HG02642 (cell line): ENCODE results near the gene AHDC1.

ENCODE experiments used
- ATAC-seq: cut with Tn5 transposase; IDR thresholded peaks from one replicate; pipeline ENCODE4 v1.9.1; 2021; ENCODE audit warnings: mild to moderate bottlenecking; ENCODE audit not compliant: unreplicated experiment, poor library complexity

The AHDC1 gene

GRCh38 chr1:27600498-27601175, 3.3 kb downstream of the AHDC1 start:
- ATAC-seq, result no peak

DNA sequence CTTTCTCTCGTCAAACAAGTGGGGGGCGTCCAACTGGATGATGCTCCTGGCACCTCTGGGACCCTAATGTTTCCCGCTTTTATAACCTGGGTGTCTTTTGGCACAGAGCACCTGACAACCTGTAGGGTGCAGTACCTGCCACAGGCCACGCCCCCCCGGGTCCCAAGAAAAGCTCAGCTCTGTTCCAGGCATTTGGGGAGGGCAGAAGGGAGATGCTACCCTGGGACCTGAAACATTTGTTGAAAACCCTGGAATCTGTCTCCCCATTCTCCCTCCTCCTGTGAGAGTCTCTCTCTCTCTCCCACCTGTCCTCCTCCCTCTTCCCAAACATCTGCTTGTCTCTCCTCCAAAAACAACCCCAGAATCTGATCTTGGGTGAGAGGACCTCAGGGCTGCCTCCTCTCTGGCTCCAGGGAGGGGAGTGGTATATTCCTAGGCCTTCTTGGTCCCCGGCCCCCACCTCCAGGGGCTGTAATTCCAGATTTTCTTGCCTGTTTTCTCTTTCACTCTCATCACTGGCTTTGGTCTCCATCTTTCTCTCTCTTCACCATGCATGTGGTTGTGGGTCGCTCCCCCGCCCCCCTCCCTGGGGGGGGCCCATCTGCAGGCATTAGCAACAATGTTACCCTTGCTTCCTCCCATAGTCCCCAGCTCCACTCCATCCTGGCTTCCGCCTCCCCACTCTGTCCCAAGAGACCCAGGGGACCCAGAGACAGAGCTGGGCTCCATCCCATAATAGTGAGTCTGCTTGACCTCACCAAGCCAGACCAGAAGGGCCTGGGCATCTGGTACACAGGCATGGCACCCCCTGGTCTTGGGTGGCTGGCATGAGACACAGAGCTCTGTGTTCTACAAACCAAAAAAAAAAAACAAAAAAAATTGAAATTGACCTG, 4.1 kb downstream of the AHDC1 start:
- no peak for ATAC-seq

DNA sequence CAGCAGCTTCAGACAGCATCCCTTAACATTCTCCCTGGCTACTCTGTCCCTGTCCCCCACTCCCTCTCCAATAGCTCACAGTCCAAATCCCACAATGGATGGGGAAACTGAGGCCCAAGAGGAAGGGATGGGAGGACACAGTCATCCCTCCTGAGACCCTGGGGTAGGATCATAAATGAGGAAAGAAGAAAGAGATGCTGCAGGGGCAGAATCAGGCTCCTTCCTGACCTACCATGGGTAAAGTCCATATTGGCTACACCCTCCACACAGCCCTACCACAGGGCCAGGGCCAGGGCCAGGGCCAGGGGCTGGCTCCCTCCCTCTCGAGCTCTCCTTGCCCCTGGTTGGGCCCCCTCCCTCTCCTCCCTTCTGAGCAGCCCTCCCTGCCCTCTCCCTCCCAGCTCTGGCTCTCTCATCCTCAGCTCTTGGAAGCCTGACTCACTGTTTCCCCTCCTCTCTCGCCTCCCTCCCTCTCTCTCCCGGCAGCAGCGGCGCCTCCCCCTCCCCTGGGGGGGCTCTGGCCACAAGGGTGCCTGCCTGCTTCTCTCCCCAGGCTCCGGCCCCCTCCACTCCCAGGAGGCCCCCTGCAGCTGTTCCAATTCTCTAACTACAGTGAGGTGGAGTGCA, 4.9 kb downstream of the AHDC1 start:
- ATAC-seq, result no peak

- no peak for ATAC-seq
These were observed 5.7 kb downstream of the AHDC1 start for GRCh38 chr1:27598295-27598687.

- ATAC-seq, result no peak
These were observed 6.2 kb downstream of the AHDC1 start for GRCh38 chr1:27597516-27598294.

GRCh38 chr1:27596986-27597385, 7.0 kb downstream of the AHDC1 start:
- no peak for ATAC-seq

- ATAC-seq, result no peak
These were observed 7.7 kb downstream of the AHDC1 start for GRCh38 chr1:27596261-27596660.

GRCh38 chr1:27595597-27595996, 8.3 kb downstream of the AHDC1 start:
- no peak for ATAC-seq

GRCh38 chr1:27594564-27595510, 9.1 kb downstream of the AHDC1 start:
- ATAC-seq, result no peak

GRCh38 chr1:27593678-27594563, 10.0 kb downstream of the AHDC1 start:
- no peak for ATAC-seq

DNA sequence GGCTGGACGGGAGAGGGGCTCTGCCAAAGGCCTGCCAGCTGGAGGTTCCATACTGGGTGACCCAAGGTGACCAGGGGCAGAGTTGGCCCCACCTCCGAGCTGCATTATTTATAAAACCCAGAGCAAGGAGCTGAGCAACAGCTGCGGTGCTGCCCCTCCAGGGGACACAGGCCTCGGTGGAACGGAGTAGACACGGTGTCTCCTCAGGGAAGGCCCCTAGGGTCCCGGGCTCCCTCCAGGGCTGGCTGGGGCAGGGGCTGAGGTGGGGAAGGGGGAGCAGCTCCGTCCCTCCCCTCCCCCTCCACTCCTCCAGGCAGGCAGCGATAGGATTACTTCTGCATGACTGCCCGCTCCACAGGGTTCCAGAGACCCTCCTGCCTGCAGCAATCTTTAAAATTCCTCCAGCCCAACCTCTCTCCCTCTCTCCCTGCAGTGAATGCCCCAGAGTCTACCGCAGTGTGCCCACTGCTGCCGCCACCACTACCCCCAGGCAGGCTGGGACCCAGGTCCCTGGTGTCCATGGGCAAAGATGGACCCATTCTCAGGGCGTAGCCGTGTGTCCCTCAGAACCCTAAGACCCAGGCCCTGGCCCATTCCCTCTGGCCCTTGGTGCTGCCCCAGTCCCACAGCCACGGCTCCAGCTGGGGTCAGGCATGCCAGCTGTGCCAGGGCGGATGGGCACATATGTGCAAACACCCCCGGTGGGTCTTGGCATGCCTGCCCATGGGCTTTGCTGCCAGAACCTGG, 10.8 kb downstream of the AHDC1 start:
- ATAC-seq, result no peak

DNA sequence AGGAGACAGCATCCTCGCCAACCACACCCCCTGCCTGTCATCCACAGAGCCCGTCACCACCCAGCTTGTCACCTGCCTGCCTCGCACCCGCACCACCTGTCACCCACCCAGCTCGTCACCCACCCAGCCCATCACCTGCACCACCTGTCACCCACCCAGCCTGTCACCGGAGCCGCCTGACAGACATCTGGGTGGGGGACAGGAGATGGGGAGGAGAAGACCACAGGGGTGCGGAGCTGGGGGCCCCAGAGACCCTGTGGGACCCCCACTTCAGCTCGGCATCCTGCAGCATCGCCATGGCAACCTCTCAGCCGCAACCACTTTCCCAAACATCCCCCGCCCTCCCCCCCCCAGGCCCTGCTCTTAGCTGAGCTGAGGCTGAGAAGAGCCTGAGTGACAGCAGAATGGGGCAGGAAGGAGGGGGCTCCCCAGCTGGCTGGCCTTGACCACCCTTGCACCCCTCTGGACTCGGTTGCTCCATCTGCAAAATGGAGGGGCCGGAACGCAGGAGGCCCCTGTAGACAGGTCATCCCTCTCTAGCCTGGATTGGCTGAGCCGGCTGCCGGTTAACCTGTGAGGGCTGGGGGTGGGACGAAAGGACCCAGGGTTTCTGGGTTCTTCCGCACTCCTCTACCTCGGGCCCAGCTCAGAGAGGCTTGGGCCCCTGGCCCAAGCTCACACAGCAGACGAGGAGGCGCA, 11.6 kb downstream of the AHDC1 start:
- ATAC-seq, result no peak

GRCh38 chr1:27591622-27592021, 12.3 kb downstream of the AHDC1 start:
- no peak for ATAC-seq

DNA sequence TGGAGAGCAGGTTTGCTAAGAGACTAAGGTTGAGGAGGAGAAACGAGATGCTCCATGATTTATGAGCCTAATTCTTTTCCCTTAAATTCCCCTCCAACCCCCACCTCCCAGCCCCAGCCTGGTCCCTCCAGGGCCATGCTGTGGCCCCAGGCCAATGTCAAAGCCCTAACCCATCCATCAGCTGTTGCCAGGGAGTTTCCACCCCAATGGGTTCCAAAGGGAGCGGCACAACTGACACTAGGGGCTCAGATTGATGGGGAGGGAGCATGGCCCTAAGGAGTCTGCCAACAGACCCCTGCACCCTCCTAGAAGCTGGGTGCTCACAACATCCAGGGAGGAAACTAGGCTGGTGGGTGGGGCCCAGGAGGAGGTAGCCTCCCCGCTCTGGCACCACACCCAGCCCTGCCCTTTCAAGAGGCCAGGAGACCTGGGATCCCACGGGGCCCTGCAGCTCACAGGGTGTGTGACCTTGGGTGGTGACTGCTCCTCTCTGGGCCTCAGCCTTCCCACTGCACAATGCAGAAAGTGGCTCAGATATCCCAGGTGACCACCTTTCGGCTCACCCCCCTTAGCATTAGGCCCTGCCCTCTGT, 12.9 kb downstream of the AHDC1 start:
- no peak for ATAC-seq

DNA sequence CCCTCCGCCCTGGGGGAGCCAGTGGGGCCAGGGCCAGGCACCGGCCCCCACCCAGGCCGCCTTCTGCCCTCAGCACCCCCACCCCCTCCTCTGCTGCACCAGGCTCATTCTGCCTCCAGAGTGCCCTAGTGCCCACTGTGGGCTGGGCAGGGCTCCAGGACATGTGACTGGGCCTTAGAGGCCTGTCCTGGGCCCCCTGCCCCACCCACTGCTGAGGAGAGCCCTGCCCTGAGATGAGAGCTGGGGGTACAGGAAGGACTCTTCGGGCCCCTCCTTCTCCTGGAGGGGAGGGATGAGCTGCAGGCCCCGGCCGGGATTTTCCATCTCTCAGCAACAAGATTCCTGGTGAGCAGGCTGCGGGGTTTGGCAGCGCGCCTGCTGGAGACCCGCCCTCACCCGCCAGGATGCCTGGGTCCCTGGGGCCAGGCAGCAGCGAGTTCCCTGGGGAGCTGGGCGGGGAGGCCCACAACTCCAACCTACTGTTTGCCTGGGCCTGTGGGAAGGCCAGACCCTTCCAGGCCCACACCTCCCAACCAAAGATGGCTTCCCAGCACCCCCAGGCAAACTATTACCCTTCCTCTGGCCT, 14.0 kb downstream of the AHDC1 start:
- ATAC-seq, result no peak

DNA sequence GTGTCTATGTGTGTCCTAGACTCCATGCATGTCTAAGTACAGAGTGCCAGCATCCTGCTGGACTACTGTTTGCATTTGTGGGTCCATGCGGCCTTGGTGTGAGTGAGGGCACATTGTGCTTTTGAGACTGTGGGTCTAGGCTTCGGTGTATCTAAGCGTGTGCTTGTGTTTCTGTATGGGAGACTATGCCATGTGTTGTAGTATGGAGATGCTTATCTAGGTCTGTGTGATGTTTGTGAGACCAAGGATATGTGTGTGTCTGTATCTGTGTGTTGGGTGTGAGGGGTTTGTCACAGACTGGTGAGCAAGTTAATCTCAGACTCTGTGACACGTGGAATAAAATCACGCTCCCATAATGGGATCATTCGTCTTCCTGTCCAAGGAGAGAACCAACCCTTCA, 14.5 kb downstream of the AHDC1 start:
- no peak for ATAC-seq
